ENCODE results near the gene VWA8.
"Not testable (repeated sequence)": the region's sequence is repeated elsewhere in the genome, so short reads cannot be mapped to it uniquely, and the experiment has no call there.

The VWA8 gene

DNA sequence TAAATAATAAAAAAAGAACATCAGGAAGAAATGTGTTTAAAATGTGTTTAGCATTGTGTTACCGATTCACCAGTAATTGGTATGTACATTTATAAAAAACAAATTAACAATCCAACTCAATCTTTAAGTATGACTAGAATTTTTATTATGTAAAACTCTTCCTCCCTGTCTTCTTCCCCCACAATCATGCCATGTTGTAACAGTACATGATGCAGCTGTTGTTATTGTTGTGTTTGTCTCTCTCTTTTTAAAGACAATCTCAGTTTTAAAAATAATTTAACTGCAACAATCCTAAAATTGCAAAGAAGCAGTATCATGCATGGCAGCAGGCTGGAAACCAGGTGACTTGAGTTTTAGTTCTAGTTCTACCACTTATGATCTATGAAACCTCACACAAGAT lies 323.3 kb downstream of the VWA8 start:
- Histone ChIP-seq H3K4me3 (ENCODE audit: low read depth, low read length) (no peak overlapping the region), H3K9me3 (ENCODE audit: severe bottlenecking) (no peaks in the 10 kb centered on the region), H3K27ac (no peak overlapping the region), H3K27me3 (ENCODE audit: insufficient read depth, low read depth, severe bottlenecking) (no peaks in the 10 kb centered on the region), H3K36me3 (no peaks in the 10 kb centered on the region)
- TF ChIP-seq, protein P1, sequence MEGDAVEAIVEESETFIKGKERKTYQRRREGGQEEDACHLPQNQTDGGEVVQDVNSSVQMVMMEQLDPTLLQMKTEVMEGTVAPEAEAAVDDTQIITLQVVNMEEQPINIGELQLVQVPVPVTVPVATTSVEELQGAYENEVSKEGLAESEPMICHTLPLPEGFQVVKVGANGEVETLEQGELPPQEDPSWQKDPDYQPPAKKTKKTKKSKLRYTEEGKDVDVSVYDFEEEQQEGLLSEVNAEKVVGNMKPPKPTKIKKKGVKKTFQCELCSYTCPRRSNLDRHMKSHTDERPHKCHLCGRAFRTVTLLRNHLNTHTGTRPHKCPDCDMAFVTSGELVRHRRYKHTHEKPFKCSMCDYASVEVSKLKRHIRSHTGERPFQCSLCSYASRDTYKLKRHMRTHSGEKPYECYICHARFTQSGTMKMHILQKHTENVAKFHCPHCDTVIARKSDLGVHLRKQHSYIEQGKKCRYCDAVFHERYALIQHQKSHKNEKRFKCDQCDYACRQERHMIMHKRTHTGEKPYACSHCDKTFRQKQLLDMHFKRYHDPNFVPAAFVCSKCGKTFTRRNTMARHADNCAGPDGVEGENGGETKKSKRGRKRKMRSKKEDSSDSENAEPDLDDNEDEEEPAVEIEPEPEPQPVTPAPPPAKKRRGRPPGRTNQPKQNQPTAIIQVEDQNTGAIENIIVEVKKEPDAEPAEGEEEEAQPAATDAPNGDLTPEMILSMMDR (IDR thresholded peaks at IDR 0.05; ENCODE audit: low read depth, low read length), result no peak
- no peak for DNase-seq

GRCh38 chr13:41637032-41637431 lies 323.9 kb downstream of the VWA8 start:
- not testable (repeated sequence) for H3K27ac ChIP-seq; H3K27me3 ChIP-seq (ENCODE audit: insufficient read depth, low read depth, severe bottlenecking); H3K4me3 ChIP-seq (ENCODE audit: low read depth, low read length); H3K36me3 ChIP-seq; DNase-seq; H3K9me3 ChIP-seq (ENCODE audit: severe bottlenecking)

- H3K9me3 ChIP-seq (ENCODE audit: severe bottlenecking); H3K27me3 ChIP-seq (ENCODE audit: insufficient read depth, low read depth, severe bottlenecking); H3K4me3 ChIP-seq (ENCODE audit: low read depth, low read length); DNase-seq; H3K27ac ChIP-seq; H3K36me3 ChIP-seq: not testable (repeated sequence)
Measured at GRCh38 chr13:41636590-41636989, 324.3 kb downstream of the VWA8 start.

DNA sequence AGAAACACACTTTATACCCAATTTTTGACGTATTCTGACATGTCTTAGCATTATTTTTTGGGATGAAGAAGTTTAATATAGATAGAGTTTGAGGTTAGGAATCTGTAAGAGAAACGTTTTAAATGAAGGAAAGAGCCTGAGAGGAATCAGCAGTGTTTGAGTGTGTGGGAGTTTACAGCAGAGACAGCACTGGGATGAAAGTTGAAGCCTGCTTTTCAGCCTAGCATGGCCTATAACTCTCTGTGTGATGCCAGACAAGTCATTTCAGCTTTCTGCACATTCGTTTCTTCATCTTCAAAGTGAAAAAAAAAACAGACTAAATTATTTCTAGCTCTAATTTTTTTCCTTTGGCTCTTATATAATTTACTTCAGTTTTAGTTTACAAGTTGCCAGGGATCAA lies 326.5 kb downstream of the VWA8 start:
- H3K9me3 ChIP-seq (ENCODE audit: severe bottlenecking), result no peaks in the 10 kb centered on the region
- no peaks in the 10 kb centered on the region for H3K27me3 ChIP-seq (ENCODE audit: insufficient read depth, low read depth, severe bottlenecking)
- TF ChIP-seq, protein P1 (IDR thresholded peaks at IDR 0.05; ENCODE audit: low read depth, low read length), result no peak
- no peak overlapping the region for H3K27ac ChIP-seq
- no peaks in the 10 kb centered on the region for H3K36me3 ChIP-seq
- H3K4me3 ChIP-seq (ENCODE audit: low read depth, low read length), result no peak overlapping the region
- no peak for DNase-seq

DNA sequence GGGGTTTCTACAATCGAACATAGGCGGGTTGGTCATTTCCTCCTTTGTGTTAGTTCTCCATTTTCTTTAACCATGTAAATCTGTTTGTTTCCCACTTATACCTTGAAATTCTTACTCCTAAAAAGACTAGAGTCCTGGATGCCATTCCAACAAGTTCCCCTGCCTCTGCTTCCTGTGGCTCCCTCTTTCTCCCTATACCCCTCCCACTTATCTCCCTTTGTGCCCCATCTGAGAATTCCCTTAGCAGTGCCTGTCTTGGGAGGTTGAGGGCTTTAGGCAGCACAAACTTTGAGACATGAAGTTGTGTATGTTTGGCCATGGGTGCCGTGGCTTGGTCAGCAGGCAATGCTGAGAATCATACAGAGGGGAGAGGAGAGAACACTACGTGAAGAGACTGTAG lies 327.1 kb downstream of the VWA8 start:
- Histone ChIP-seq H3K4me3 (ENCODE audit: low read depth, low read length) (no peak overlapping the region), H3K9me3 (ENCODE audit: severe bottlenecking) (no peaks in the 10 kb centered on the region), H3K27me3 (ENCODE audit: insufficient read depth, low read depth, severe bottlenecking) (no peaks in the 10 kb centered on the region), H3K27ac (no peak overlapping the region), H3K36me3 (no peaks in the 10 kb centered on the region)
- DNase-seq, result no peak
- TF ChIP-seq, protein P1 (IDR thresholded peaks at IDR 0.05; ENCODE audit: low read depth, low read length), result no peak

DNA sequence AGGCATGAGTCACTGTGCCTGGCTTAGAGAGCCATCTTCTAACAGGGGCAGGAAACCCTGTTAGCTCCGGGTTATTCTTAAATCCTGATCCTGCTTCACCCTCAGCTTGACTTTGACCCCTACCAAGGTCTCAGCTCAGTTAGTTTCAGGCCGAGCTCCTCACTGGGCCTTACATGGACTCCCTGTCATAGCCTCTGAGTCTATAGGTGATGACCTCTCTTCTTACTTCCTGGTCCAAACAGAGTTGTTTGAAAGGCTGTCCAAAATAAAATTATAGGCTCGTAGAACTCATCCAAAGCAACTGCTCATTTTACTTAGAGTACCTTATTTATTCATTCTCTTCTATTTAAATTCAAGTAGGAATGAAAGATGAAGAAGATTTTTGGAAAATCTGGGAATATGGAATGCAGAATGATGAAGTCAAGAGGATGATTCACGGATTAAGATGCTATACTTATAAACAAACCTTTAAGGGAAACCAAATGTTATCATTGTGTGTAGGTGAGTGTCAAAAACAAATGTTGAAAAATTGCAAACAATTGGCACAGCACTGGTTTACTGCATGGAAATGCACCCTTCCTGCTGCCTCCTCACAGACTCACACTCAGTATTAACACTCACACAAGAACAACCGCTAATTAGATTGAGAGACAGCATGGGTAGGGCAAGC lies 329.5 kb downstream of the VWA8 start:
- H3K36me3 ChIP-seq, result no peaks in the 10 kb centered on the region
- no peaks in the 10 kb centered on the region for H3K9me3 ChIP-seq (ENCODE audit: severe bottlenecking)
- TF ChIP-seq, protein P1 (IDR thresholded peaks at IDR 0.05; ENCODE audit: low read depth, low read length), result no peak
- no peaks in the 10 kb centered on the region for H3K27me3 ChIP-seq (ENCODE audit: insufficient read depth, low read depth, severe bottlenecking)
- H3K4me3 ChIP-seq (ENCODE audit: low read depth, low read length), result no peak overlapping the region
- no peak overlapping the region for H3K27ac ChIP-seq
- no peak for DNase-seq

GRCh38 chr13:41627425-41627824 lies 333.5 kb downstream of the VWA8 start:
- DNase-seq, result no peak
- Histone ChIP-seq H3K27ac (no peak overlapping the region), H3K9me3 (ENCODE audit: severe bottlenecking) (no peaks in the 10 kb centered on the region), H3K4me3 (ENCODE audit: low read depth, low read length) (no peak overlapping the region), H3K36me3 (no peaks in the 10 kb centered on the region), H3K27me3 (ENCODE audit: insufficient read depth, low read depth, severe bottlenecking) (no peaks in the 10 kb centered on the region)
- TF ChIP-seq, protein P1 (IDR thresholded peaks at IDR 0.05; ENCODE audit: low read depth, low read length), result no peak
